H9 (cell line): Measurements from ENCODE around the gene NOD1. TPM values are rescaled to one million over a fixed set of nuclear protein-coding genes. Genes with fewer than 3 reads are reported as not detected.

Source experiments
- DNase-seq: peaks from one replicate; pipeline ENCODE4 v3.0.0-alpha.2; 2017
- H2AFZ ChIP-seq: one replicate; pipeline ENCODE4 v1.6.1; 2013; ENCODE audit warnings: mild to moderate bottlenecking, low read length, control low read depth, moderate library complexity
- H2AK5ac ChIP-seq: 2 replicates; pipeline ENCODE4 v1.6.1; 2013; ENCODE audit warnings: low read length, control low read depth, mixed read lengths; ENCODE audit not compliant: insufficient read length
- H2BK120ac ChIP-seq: one replicate; pipeline ENCODE4 v1.6.1; 2013; ENCODE audit warnings: low read depth, mild to moderate bottlenecking, low read length, control low read depth, inconsistent platforms; ENCODE audit not compliant: poor library complexity, severe bottlenecking
- H2BK12ac ChIP-seq: 2 replicates; pipeline ENCODE4 v1.6.1; 2013; ENCODE audit warnings: low read length, control low read depth, mixed read lengths, low read depth; ENCODE audit not compliant: insufficient read length
- H2BK15ac ChIP-seq: 2 replicates; pipeline ENCODE4 v1.6.1; 2013; ENCODE audit warnings: low read depth, low read length, control low read depth
- H2BK20ac ChIP-seq: one replicate; pipeline ENCODE4 v1.6.1; 2013; ENCODE audit warnings: low read depth, mild to moderate bottlenecking, low read length, control low read depth, inconsistent platforms; ENCODE audit not compliant: poor library complexity, severe bottlenecking
- H2BK5ac ChIP-seq: 2 replicates; pipeline ENCODE4 v1.6.1; 2013; ENCODE audit warnings: low read length, control low read depth, mixed read lengths; ENCODE audit not compliant: insufficient read length
- H3K14ac ChIP-seq: 2 replicates; pipeline ENCODE4 v1.6.1; 2013; ENCODE audit warnings: low read length, control low read depth; ENCODE audit not compliant: insufficient read depth
- H3K18ac ChIP-seq: 2 replicates; pipeline ENCODE4 v1.6.1; 2013; ENCODE audit warnings: low read depth, mild to moderate bottlenecking, mixed read lengths, low read length, control low read depth; ENCODE audit not compliant: insufficient read length
- H3K23ac ChIP-seq: 2 replicates; pipeline ENCODE4 v1.6.1; 2013; ENCODE audit warnings: low read length, control low read depth, mixed read lengths, low read depth; ENCODE audit not compliant: insufficient read length
- H3K23me2 ChIP-seq: 2 replicates; pipeline ENCODE4 v1.6.1; 2013; ENCODE audit warnings: low read depth, mild to moderate bottlenecking, mixed read lengths, low read length, control low read depth; ENCODE audit not compliant: insufficient read length, poor library complexity, severe bottlenecking
- H3K27ac ChIP-seq: 2 replicates; pipeline ENCODE4 v1.5.1; 2013; ENCODE audit warnings: low read length, control low read depth, mixed read lengths, low read depth; ENCODE audit not compliant: insufficient read length
- H3K27me3 ChIP-seq: 2 replicates; pipeline ENCODE4 v1.6.1; 2013; ENCODE audit warnings: low read length, control low read depth, inconsistent platforms; ENCODE audit not compliant: insufficient read depth
- H3K4ac ChIP-seq: 2 replicates; pipeline ENCODE4 v1.6.1; 2013; ENCODE audit warnings: low read depth, mild to moderate bottlenecking, control low read depth, inconsistent platforms, low read length, moderate library complexity
- H3K4me1 ChIP-seq: 2 replicates; pipeline ENCODE4 v1.6.1; 2013; ENCODE audit warnings: low read length, control low read depth, inconsistent platforms; ENCODE audit not compliant: insufficient read depth
- H3K4me2 ChIP-seq: 2 replicates; pipeline ENCODE4 v1.6.1; 2013; ENCODE audit warnings: low read length, control low read depth, mixed read lengths; ENCODE audit not compliant: insufficient read length, insufficient read depth
- H3K56ac ChIP-seq: 2 replicates; pipeline ENCODE4 v1.6.1; 2013; ENCODE audit warnings: low read depth, mild to moderate bottlenecking, mixed read lengths, low read length, control low read depth; ENCODE audit not compliant: insufficient read length
- H3K79me1 ChIP-seq: 2 replicates; pipeline ENCODE4 v1.6.1; 2013; ENCODE audit warnings: low read depth, mild to moderate bottlenecking, moderate library complexity, low read length, control low read depth, inconsistent platforms; ENCODE audit not compliant: insufficient read depth, poor library complexity, severe bottlenecking
- H3K79me2 ChIP-seq: 2 replicates; pipeline ENCODE4 v1.6.1; 2013; ENCODE audit warnings: low read length, control low read depth, inconsistent platforms; ENCODE audit not compliant: insufficient read depth
- H3K9ac ChIP-seq: 2 replicates; pipeline ENCODE4 v1.6.1; 2013; ENCODE audit warnings: low read length, control low read depth, mixed read lengths; ENCODE audit not compliant: insufficient read length; ENCODE audit errors: extremely low read depth
- H3K9me3 ChIP-seq: one replicate; pipeline ENCODE4 v1.6.1; 2013; ENCODE audit warnings: low read depth, low read length, inconsistent platforms; ENCODE audit not compliant: control insufficient read depth
- H3T11ph ChIP-seq: one replicate; pipeline ENCODE4 v1.6.1; 2013; ENCODE audit warnings: mild to moderate bottlenecking, low read length, control low read depth, inconsistent platforms
- H4K20me1 ChIP-seq: one replicate; pipeline ENCODE4 v1.6.1; 2013; ENCODE audit not compliant: control insufficient read depth, insufficient read length, insufficient read depth
- H4K5ac ChIP-seq: 2 replicates; pipeline ENCODE4 v1.6.1; 2013; ENCODE audit warnings: low read depth, mild to moderate bottlenecking, mixed read lengths, low read length, control low read depth; ENCODE audit not compliant: insufficient read length
- H4K8ac ChIP-seq: replicated peaks from 2 replicates; pipeline ENCODE4 v1.6.1; 2013; ENCODE audit warnings: low read length, control low read depth, mixed read lengths, low read depth; ENCODE audit not compliant: insufficient read length
- H4K91ac ChIP-seq: 2 replicates; pipeline ENCODE4 v1.6.1; 2013; ENCODE audit warnings: low read depth, mild to moderate bottlenecking, moderate library complexity, mixed read lengths, low read length, control low read depth; ENCODE audit not compliant: insufficient read length
- H3K27ac Mint-ChIP-seq, 3 experiments: 2 replicates in 2 of 3; 3 replicates in 1 of 3; pipeline ENCODE4 v1.8.0; 2020 to 2021; ENCODE audit warnings: mixed read lengths in 3 of 3, mild to moderate bottlenecking in 1 of 3, moderate library complexity in 1 of 3
- H3K27me3 Mint-ChIP-seq: 2 replicates; pipeline ENCODE4 v1.8.0; 2021; ENCODE audit warnings: low read depth, mild to moderate bottlenecking, moderate library complexity, mixed read lengths
- H3K36me3 Mint-ChIP-seq, 3 experiments: 2 replicates in 2 of 3; 3 replicates in 1 of 3; pipeline ENCODE4 v1.8.0; 2020 to 2021; ENCODE audit warnings: low read depth in 3 of 3, mixed read lengths in 3 of 3; ENCODE audit not compliant: insufficient read depth in 1 of 3
- H3K4me1 Mint-ChIP-seq, 2 experiments: 2 replicates each; pipeline ENCODE4 v1.8.0; 2020; ENCODE audit warnings: mixed read lengths in 2 of 2
- H3K4me3 Mint-ChIP-seq, 2 experiments: 2 replicates in 1 of 2; 3 replicates in 1 of 2; pipeline ENCODE4 v1.8.0; 2020 to 2021; ENCODE audit warnings: mild to moderate bottlenecking in 2 of 2, mixed read lengths in 2 of 2, moderate library complexity in 1 of 2
- H3K9me3 Mint-ChIP-seq, 2 experiments: 2 replicates in 1 of 2; 3 replicates in 1 of 2; pipeline ENCODE4 v1.8.0; 2020; ENCODE audit warnings: mild to moderate bottlenecking in 2 of 2, mixed read lengths in 2 of 2, moderate library complexity in 1 of 2
- WGBS: extraction: QIAGEN DNeasy Blood & Tissue Kit; methylation state at CpG from one replicate; pipeline ENCODE4 v1.1.7; 2013; ENCODE audit warnings: missing lambda C conversion rate, low lambda C conversion rate, mixed read lengths; ENCODE audit not compliant: insufficient read length; ENCODE audit errors: extremely low coverage; 5-methylcytosine and 5-hydroxymethylcytosine counted together
- total RNA-seq: library from RNA; stranded (reverse); gene quantifications from 2 replicates; pipeline ENCODE4 v1.2.1, GENCODE V29; 2021
- TF ChIP-seq, protein P1 (sequence below): fragments of 200-600 bp; sonication (generic); conservative IDR thresholded peaks from 3 replicates; pipeline ENCODE4 v1.8.0; 2021; ENCODE audit warnings: antibody characterized with exemption, mild to moderate bottlenecking

The NOD1 gene
- total RNA-seq, 1 experiment from 2014 or later, result 5.3 TPM

- H3K4me3 Mint-ChIP-seq, result no peak overlapping the region
These were observed 32.9 kb upstream of the NOD1 start for GRCh38 chr7:30511494-30511893.

More at GRCh38 chr7:30511494-30511893, 32.9 kb upstream of the NOD1 start:
- Histone ChIP-seq H3T11ph (no peak overlapping the region), H3K27ac (no peak overlapping the region), H3K79me1 (no peaks in the 10 kb centered on the region), H3K23ac (no peak overlapping the region), H4K5ac (no peak overlapping the region), H2BK5ac (no peak overlapping the region), H3K4me1 (no peaks in the 10 kb centered on the region), H3K23me2 (no peaks in the 10 kb centered on the region), H2BK20ac (no peak overlapping the region), H3K4me2 (no peak overlapping the region), H3K9ac (no peak overlapping the region), H2BK120ac (no peak overlapping the region), H3K14ac (no peak overlapping the region), H4K20me1 (no peaks in the 10 kb centered on the region), H3K56ac (no peak overlapping the region), H2BK12ac (no peak overlapping the region), H2AK5ac (no peak overlapping the region), H3K27me3 (no peaks in the 10 kb centered on the region), H3K79me2 (no peaks in the 10 kb centered on the region), H2AFZ (no peak overlapping the region), H3K9me3 (no peaks in the 10 kb centered on the region), H2BK15ac (no peak overlapping the region), H4K8ac (no peak overlapping the region), H3K4ac (no peak overlapping the region), H4K91ac (no peak overlapping the region), H3K18ac (no peak overlapping the region)
- TF ChIP-seq, protein P1, sequence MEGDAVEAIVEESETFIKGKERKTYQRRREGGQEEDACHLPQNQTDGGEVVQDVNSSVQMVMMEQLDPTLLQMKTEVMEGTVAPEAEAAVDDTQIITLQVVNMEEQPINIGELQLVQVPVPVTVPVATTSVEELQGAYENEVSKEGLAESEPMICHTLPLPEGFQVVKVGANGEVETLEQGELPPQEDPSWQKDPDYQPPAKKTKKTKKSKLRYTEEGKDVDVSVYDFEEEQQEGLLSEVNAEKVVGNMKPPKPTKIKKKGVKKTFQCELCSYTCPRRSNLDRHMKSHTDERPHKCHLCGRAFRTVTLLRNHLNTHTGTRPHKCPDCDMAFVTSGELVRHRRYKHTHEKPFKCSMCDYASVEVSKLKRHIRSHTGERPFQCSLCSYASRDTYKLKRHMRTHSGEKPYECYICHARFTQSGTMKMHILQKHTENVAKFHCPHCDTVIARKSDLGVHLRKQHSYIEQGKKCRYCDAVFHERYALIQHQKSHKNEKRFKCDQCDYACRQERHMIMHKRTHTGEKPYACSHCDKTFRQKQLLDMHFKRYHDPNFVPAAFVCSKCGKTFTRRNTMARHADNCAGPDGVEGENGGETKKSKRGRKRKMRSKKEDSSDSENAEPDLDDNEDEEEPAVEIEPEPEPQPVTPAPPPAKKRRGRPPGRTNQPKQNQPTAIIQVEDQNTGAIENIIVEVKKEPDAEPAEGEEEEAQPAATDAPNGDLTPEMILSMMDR, result no peak
- DNase-seq, result no peak
- Mint-ChIP-seq H3K36me3 (peaks cover 0 to 11% (median 7%) of the 10 kb centered on the region in 3 experiments; a peak in 5 of 7 replicates), H3K27ac (no peak overlapping the region), H3K9me3 (peaks cover 14 to 22% of the 10 kb centered on the region in 2 experiments), H3K27me3 (peaks cover 13% of the 10 kb centered on the region), H3K4me1 (peaks cover 6 to 7% of the 10 kb centered on the region in 2 experiments; a peak in 3 of 4 replicates)
- WGBS, result no CpG with 5 or more reads among the region's 2 CpGs
